Panc1 (cell line): ENCODE measurements around the gene MEGF6. TPM values are rescaled to one million over a fixed set of nuclear protein-coding genes. Genes with fewer than 3 reads are reported as not detected.

Source experiments
- ATAC-seq: fragments of 200-7000 bp; cut with Tn5 transposase; 2 replicates; pipeline ENCODE4 v1.9.1; 2020; ENCODE audit warnings: mild to moderate bottlenecking, moderate library complexity
- BruUV-seq: library from RNA; stranded (reverse); fragments of 400-500 nt; replicated peaks from 2 replicates; lab custom pipeline; 2021; lab: Mats Ljungman, UMichigan
- CTCF ChIA-PET: fragments of 300-600 bp; sonication (Branson Sonifier 250); formaldehyde crosslinking; loops from one replicate; lab custom pipeline; 2022; ENCODE audit warnings: antibody characterized with exemption; lab: Charles Lee
- POLR2A ChIA-PET: fragments of 300-600 bp; sonication (Branson Sonifier 250); formaldehyde crosslinking; loops from one replicate; lab custom pipeline; 2022; ENCODE audit warnings: antibody characterized with exemption; lab: Charles Lee
- DNase-seq: peaks from one replicate; pipeline ENCODE4 v3.0.0-alpha.2; 2010; ENCODE audit warnings: low read depth, low spot score
- H3K27ac ChIP-seq: 2 replicates; pipeline ENCODE4 v1.5.1; 2011; ENCODE audit warnings: mild to moderate bottlenecking, low read length, inconsistent platforms
- H3K27me3 ChIP-seq: fragments of 200-500 bp; sonication (Bioruptor generic); 2 replicates; pipeline ENCODE4 v1.6.0; 2014; ENCODE audit warnings: low read length, inconsistent platforms; ENCODE audit not compliant: control insufficient read depth, insufficient read depth
- H3K36me3 ChIP-seq: fragments of 200-500 bp; sonication (Bioruptor generic); 2 replicates; pipeline ENCODE4 v1.5.1; 2014; ENCODE audit warnings: inconsistent platforms, mild to moderate bottlenecking, low read length, moderate library complexity; ENCODE audit not compliant: control insufficient read depth, insufficient read depth
- H3K4me1 ChIP-seq: 2 replicates; pipeline ENCODE4 v1.5.1; 2011; ENCODE audit warnings: inconsistent platforms, mild to moderate bottlenecking, low read length, moderate library complexity; ENCODE audit not compliant: control insufficient read depth, insufficient read depth
- H3K4me3 ChIP-seq, 2 experiments: 2 replicates each; pipeline ENCODE4 v1.5.1; 2011 to 2012; ENCODE audit warnings: low read depth in 2 of 2, low read length in 2 of 2, mild to moderate bottlenecking in 2 of 2, inconsistent platforms in 1 of 2, moderate library complexity in 1 of 2
- H3K9me3 ChIP-seq: fragments of 200-500 bp; sonication (Bioruptor generic); 2 replicates; pipeline ENCODE4 v1.5.1; 2014; ENCODE audit warnings: low read depth, mild to moderate bottlenecking, inconsistent platforms, low read length, moderate library complexity; ENCODE audit not compliant: control insufficient read depth, insufficient read depth
- POLR2AphosphoS5 ChIP-seq: IDR thresholded peaks from 2 replicates; pipeline ENCODE4 v1.6.1; 2012; ENCODE audit warnings: mild to moderate bottlenecking, low read depth, low read length, moderate library complexity
- SIN3A ChIP-seq: IDR thresholded peaks from 2 replicates; pipeline ENCODE4 v1.6.1; 2012; ENCODE audit warnings: low read depth, mild to moderate bottlenecking, low read length, moderate library complexity, borderline replicate concordance; ENCODE audit not compliant: insufficient read depth
- TCF7L2 ChIP-seq: IDR thresholded peaks from 2 replicates; pipeline ENCODE4 v1.6.1; 2011; ENCODE audit warnings: mild to moderate bottlenecking, low read depth, low read length, inconsistent platforms
- in situ Hi-C: cut with HindIII; loops from 2 replicates; pipeline ENCODE4 v1.10.0; 2016; ENCODE audit warnings: low sequenced_read_pairs, low pct_unique_long_range_greater_than_20kb
- intact Hi-C: fragments of 100-400 bp; cut with micrococcal nuclease; formaldehyde crosslinking; loops from one replicate; pipeline ENCODE4 v1.10.0; 2022; ENCODE audit not compliant: unreplicated experiment
- total RNA-seq: library from RNA; stranded (reverse); gene quantifications from one replicate; pipeline ENCODE4 v1.2.1, GENCODE V29; 2021; ENCODE audit not compliant: unreplicated experiment
- TF ChIP-seq, protein P1 (sequence below): fragments of 450-650 bp; IDR thresholded peaks from 2 replicates; pipeline ENCODE4 v1.5.1; 2017; ENCODE audit warnings: mild to moderate bottlenecking
- TF ChIP-seq, protein P2 (sequence below), 2 experiments: IDR thresholded peaks; 2 replicates each; pipeline ENCODE4 v1.6.1; 2011 to 2012; ENCODE audit warnings: low read depth in 2 of 2, control low read depth in 1 of 2, low read length in 1 of 2, mild to moderate bottlenecking in 1 of 2, moderate library complexity in 1 of 2; ENCODE audit not compliant: insufficient read depth in 1 of 2

The MEGF6 gene
- total RNA-seq, 1 experiment from 2014 or later, result 32.6 TPM

DNA sequence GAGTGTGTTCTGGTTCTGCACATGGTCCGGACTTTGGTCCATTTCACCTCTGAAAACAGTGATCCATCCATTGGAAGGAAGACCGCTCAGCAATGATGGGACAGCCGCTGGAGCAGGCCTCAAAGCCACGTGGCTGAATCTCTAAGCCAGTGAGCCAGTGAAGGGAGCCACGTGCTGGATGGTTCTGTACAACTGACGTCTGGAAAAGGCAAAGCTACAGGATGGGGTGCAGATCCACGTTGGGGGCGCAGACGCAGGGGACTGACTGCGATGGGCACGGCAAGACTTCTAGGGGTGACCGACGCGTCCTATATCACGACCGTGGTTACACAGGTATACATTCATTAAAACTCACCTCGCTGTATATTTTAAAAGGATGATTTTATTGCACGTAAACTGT is 167.0 kb downstream of the MEGF6 start:
- ChIA-PET CTCF (interaction anchor here (0.6 to 0.9 kb wide), 2 partner anchors 9 to 10 kb away, joined by 3 to 4 read pairs; no protein-coding TSS in a partner anchor), POLR2A (no interaction called here)
- H3K27ac ChIP-seq, result no peak overlapping the region
- no peaks in the 10 kb centered on the region for H3K4me1 ChIP-seq
- no TSS peak for BruUV-seq
- no peak overlapping the region for H3K4me3 ChIP-seq
- no peaks in the 10 kb centered on the region for H3K9me3 ChIP-seq
- intact Hi-C loops, result no loop called here
- DNase-seq, result no peak
- ATAC-seq, result no peak
- in situ Hi-C loops, result no loop called here
- H3K27me3 ChIP-seq, result no peaks in the 10 kb centered on the region; the same call in none of the 2 replicates
- H3K36me3 ChIP-seq, result no peaks in the 10 kb centered on the region
- no peak for TF ChIP-seq POLR2AphosphoS5
- TF ChIP-seq, protein P1, sequence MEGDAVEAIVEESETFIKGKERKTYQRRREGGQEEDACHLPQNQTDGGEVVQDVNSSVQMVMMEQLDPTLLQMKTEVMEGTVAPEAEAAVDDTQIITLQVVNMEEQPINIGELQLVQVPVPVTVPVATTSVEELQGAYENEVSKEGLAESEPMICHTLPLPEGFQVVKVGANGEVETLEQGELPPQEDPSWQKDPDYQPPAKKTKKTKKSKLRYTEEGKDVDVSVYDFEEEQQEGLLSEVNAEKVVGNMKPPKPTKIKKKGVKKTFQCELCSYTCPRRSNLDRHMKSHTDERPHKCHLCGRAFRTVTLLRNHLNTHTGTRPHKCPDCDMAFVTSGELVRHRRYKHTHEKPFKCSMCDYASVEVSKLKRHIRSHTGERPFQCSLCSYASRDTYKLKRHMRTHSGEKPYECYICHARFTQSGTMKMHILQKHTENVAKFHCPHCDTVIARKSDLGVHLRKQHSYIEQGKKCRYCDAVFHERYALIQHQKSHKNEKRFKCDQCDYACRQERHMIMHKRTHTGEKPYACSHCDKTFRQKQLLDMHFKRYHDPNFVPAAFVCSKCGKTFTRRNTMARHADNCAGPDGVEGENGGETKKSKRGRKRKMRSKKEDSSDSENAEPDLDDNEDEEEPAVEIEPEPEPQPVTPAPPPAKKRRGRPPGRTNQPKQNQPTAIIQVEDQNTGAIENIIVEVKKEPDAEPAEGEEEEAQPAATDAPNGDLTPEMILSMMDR, result no peak
- TF ChIP-seq, protein P2, sequence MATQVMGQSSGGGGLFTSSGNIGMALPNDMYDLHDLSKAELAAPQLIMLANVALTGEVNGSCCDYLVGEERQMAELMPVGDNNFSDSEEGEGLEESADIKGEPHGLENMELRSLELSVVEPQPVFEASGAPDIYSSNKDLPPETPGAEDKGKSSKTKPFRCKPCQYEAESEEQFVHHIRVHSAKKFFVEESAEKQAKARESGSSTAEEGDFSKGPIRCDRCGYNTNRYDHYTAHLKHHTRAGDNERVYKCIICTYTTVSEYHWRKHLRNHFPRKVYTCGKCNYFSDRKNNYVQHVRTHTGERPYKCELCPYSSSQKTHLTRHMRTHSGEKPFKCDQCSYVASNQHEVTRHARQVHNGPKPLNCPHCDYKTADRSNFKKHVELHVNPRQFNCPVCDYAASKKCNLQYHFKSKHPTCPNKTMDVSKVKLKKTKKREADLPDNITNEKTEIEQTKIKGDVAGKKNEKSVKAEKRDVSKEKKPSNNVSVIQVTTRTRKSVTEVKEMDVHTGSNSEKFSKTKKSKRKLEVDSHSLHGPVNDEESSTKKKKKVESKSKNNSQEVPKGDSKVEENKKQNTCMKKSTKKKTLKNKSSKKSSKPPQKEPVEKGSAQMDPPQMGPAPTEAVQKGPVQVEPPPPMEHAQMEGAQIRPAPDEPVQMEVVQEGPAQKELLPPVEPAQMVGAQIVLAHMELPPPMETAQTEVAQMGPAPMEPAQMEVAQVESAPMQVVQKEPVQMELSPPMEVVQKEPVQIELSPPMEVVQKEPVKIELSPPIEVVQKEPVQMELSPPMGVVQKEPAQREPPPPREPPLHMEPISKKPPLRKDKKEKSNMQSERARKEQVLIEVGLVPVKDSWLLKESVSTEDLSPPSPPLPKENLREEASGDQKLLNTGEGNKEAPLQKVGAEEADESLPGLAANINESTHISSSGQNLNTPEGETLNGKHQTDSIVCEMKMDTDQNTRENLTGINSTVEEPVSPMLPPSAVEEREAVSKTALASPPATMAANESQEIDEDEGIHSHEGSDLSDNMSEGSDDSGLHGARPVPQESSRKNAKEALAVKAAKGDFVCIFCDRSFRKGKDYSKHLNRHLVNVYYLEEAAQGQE (IDR thresholded peaks at IDR 0.05; ENCODE audit: insufficient read depth in 1 of 2, low read depth in 2 of 2, low read length in 1 of 2), result no peak

DNA sequence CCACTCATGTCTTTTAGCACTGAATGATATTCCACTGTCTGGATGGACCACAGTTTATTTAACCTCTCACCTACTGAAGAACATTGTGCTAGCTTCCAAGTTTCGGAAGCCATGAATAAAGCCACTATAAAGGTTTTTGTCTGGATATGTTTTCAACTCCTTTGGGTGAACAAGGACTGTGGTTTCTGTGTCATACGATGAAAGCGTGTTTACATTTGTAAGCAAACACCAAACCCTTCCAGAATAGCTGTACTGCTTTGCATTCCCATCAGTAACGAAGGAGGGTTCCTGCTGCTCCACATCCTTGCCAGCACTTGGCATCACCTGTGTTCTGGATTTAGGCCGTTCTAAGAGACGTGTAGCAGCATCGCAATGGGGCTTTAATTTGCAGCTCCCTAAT is 167.5 kb downstream of the MEGF6 start:
- no peaks in the 10 kb centered on the region for H3K36me3 ChIP-seq
- no peaks in the 10 kb centered on the region for H3K4me1 ChIP-seq
- ATAC-seq (no peak), DNase-seq (no peak)
- intact Hi-C loops, result no loop called here
- no peaks in the 10 kb centered on the region for H3K9me3 ChIP-seq
- no peaks in the 10 kb centered on the region; the same call in none of the 2 replicates for H3K27me3 ChIP-seq
- POLR2A ChIA-PET, result no interaction called here
- CTCF ChIA-PET, result interaction anchor here (0.9 kb wide), 1 partner anchor 9 kb away, joined by 4 read pairs; no protein-coding TSS in a partner anchor
- H3K4me3 ChIP-seq, result no peak overlapping the region
- BruUV-seq, result no TSS peak
- TF ChIP-seq, protein P2 (IDR thresholded peaks at IDR 0.05; ENCODE audit: insufficient read depth in 1 of 2, low read depth in 2 of 2, low read length in 1 of 2), result no peak
- no peak for TF ChIP-seq TCF7L2
- TF ChIP-seq, protein P1, result no peak
- no peak for TF ChIP-seq POLR2AphosphoS5
- TF ChIP-seq SIN3A, result no peak
- H3K27ac ChIP-seq, result no peak overlapping the region
- in situ Hi-C loops, result no loop called here
